Smooth muscle cell (in vitro differentiated cells): ENCODE results near the gene C22orf39. TPM values are rescaled to one million over a fixed set of nuclear protein-coding genes. Genes with fewer than 3 reads are reported as not detected.

Experiments
- DNase-seq: peaks from one replicate; lab custom pipeline; 2025; ENCODE audit not compliant: unreplicated experiment; lab: John Stamatoyannopoulos, UW
- H2AFZ ChIP-seq: fragments of 200-600 bp; sonication (generic); 2 replicates; pipeline ENCODE4 v1.6.0; 2016; ENCODE audit warnings: antibody characterized with exemption, low read depth, mild to moderate bottlenecking
- H3F3A ChIP-seq: fragments of 200-600 bp; sonication (generic); 2 replicates; pipeline ENCODE4 v1.6.0; 2017; ENCODE audit warnings: antibody characterized with exemption, low read depth
- H3K27ac ChIP-seq: fragments of 200-600 bp; sonication (generic); 2 replicates; pipeline ENCODE4 v1.5.1; 2016; ENCODE audit warnings: low read depth, mild to moderate bottlenecking
- H3K27me3 ChIP-seq: fragments of 200-600 bp; sonication (generic); 2 replicates; pipeline ENCODE4 v1.6.1; 2016; ENCODE audit warnings: low read depth, mild to moderate bottlenecking
- H3K36me3 ChIP-seq: fragments of 200-600 bp; sonication (generic); 2 replicates; pipeline ENCODE4 v1.5.1; 2016; ENCODE audit warnings: low read depth
- H3K4me1 ChIP-seq: fragments of 200-600 bp; sonication (generic); 2 replicates; pipeline ENCODE4 v1.5.1; 2016; ENCODE audit warnings: low read depth
- H3K4me2 ChIP-seq: fragments of 200-600 bp; sonication (generic); 2 replicates; pipeline ENCODE4 v1.6.0; 2016; ENCODE audit warnings: mild to moderate bottlenecking
- H3K4me3 ChIP-seq: fragments of 200-600 bp; sonication (generic); 2 replicates; pipeline ENCODE4 v1.5.1; 2016; ENCODE audit warnings: mild to moderate bottlenecking
- H3K79me2 ChIP-seq: fragments of 200-600 bp; sonication (generic); 2 replicates; pipeline ENCODE4 v1.6.0; 2016; ENCODE audit warnings: low read depth, mild to moderate bottlenecking
- H3K9ac ChIP-seq: fragments of 200-600 bp; sonication (generic); 2 replicates; pipeline ENCODE4 v1.6.0; 2016; ENCODE audit warnings: low read depth
- H3K9me3 ChIP-seq: fragments of 200-600 bp; sonication (generic); replicated peaks from 2 replicates; pipeline ENCODE4 v1.5.1; 2016; ENCODE audit warnings: low read depth
- H4K20me1 ChIP-seq: fragments of 200-600 bp; sonication (generic); 2 replicates; pipeline ENCODE4 v1.6.0; 2016; ENCODE audit warnings: low read depth
- CTCF ChIP-seq: fragments of 200-600 bp; sonication (generic); IDR thresholded peaks from 2 replicates; pipeline ENCODE4 v1.5.1; 2017; ENCODE audit warnings: borderline replicate concordance, mild to moderate bottlenecking, antibody characterized with exemption; ENCODE audit not compliant: insufficient read depth, poor library complexity, severe bottlenecking
- WGBS: methylation state at CpG from one replicate; pipeline ENCODE4 v1.1.7; 2016; ENCODE audit warnings: low lambda C conversion rate; 5-methylcytosine and 5-hydroxymethylcytosine counted together
- polyA plus RNA-seq: library from polyadenylated mRNA; unstranded; fragments of >200 nt; fragmentation: Nextera tagmentation; extraction: Ambion mirVana; gene quantifications from 2 replicates; pipeline ENCODE4 v1.2.1, GENCODE V29; 2016
- total RNA-seq: library from RNA; depleted of rRNA; stranded (reverse); fragments of >200 nt; gene quantifications from 2 replicates; pipeline ENCODE4 v1.2.3, GENCODE V29; 2014

Gene C22orf39
- total and polyA plus RNA-seq, 2 experiments from 2014 or later = 16.5 to 29.5 TPM

GRCh38 chr22:19478045-19478900, 30.8 kb upstream of the C22orf39 start:
- no peak for DNase-seq
- no peak overlapping the region for H2AFZ ChIP-seq
- H3F3A ChIP-seq = no peaks in the 10 kb centered on the region
- H3K36me3 ChIP-seq = no peaks in the 10 kb centered on the region
- TF ChIP-seq CTCF = no peak
- peak overlapping the region; percentile 100 for H3K27ac ChIP-seq
- no peaks in the 10 kb centered on the region for H3K9me3 ChIP-seq
- no peaks in the 10 kb centered on the region for H3K27me3 ChIP-seq
- peak overlapping the region; percentile 100 for H3K9ac ChIP-seq
- 6% methylated on average over 30 of the region's 31 CpGs for WGBS
- peak overlapping the region; percentile 91 for H3K4me3 ChIP-seq
- H3K79me2 ChIP-seq = peaks cover 49% of the 10 kb centered on the region
- peaks cover 18% of the 10 kb centered on the region for H3K4me1 ChIP-seq
- H3K4me2 ChIP-seq = peak overlapping the region; percentile 87
- peaks cover 43% of the 10 kb centered on the region for H4K20me1 ChIP-seq

- Histone ChIP-seq H3K9me3 (no peaks in the 10 kb centered on the region), H4K20me1 (peaks cover 51% of the 10 kb centered on the region), H3K27me3 (no peaks in the 10 kb centered on the region), H3F3A (no peaks in the 10 kb centered on the region), H3K9ac (peak overlapping the region; percentile 100), H3K4me3 (peak overlapping the region; percentile 91), H3K36me3 (no peaks in the 10 kb centered on the region), H2AFZ (no peak overlapping the region), H3K4me2 (peak overlapping the region; percentile 87), H3K4me1 (peaks cover 18% of the 10 kb centered on the region), H3K79me2 (peaks cover 52% of the 10 kb centered on the region), H3K27ac (no peak overlapping the region)
- DNase-seq = no peak
- WGBS = 76% methylated on average over 5 of the region's 5 CpGs
- no peak for TF ChIP-seq CTCF
These were observed 30.0 kb upstream of the C22orf39 start for GRCh38 chr22:19477321-19478044.

GRCh38 chr22:19476023-19476422, 28.5 kb upstream of the C22orf39 start:
- Histone ChIP-seq H2AFZ (no peak overlapping the region), H4K20me1 (peaks cover 58% of the 10 kb centered on the region), H3K27me3 (no peaks in the 10 kb centered on the region), H3K36me3 (no peaks in the 10 kb centered on the region), H3K9me3 (no peaks in the 10 kb centered on the region), H3K9ac (no peak overlapping the region), H3K4me1 (peaks cover 18% of the 10 kb centered on the region), H3K4me2 (no peak overlapping the region), H3K79me2 (peaks cover 52% of the 10 kb centered on the region), H3F3A (no peaks in the 10 kb centered on the region), H3K4me3 (no peak overlapping the region), H3K27ac (no peak overlapping the region)
- WGBS = 90% methylated on average over 3 of the region's 3 CpGs
- DNase-seq = no peak
- no peak for TF ChIP-seq CTCF
